T-cell (primary cell): ENCODE measurements around the gene NUDT14. TPM values are rescaled to one million over a fixed set of nuclear protein-coding genes. Genes with fewer than 3 reads are reported as not detected.

Experiments used
- ATAC-seq, 4 experiments: fragments of 200-7000 bp in 3 of 4; fragments of 150-1000 bp in 1 of 4; cut with Tn5 transposase; replicated peaks in 1 of 4; 1 replicate in 3 of 4; 2 replicates in 1 of 4; pipeline ENCODE4 v1.10.0; 2021; ENCODE audit warnings: moderate library complexity in 3 of 4, mild to moderate bottlenecking in 2 of 4, moderate number of reproducible peaks in 1 of 4
- CTCF ChIA-PET, 2 donors: fragments of 300-600 bp; sonication (Branson Sonifier 250); formaldehyde crosslinking; loops; one replicate each; lab custom pipeline; 2022; ENCODE audit warnings: antibody characterized with exemption in 2 of 2; lab: Charles Lee
- POLR2A ChIA-PET, 2 donors: fragments of 300-600 bp; sonication (Branson Sonifier 250); formaldehyde crosslinking; loops; one replicate each; lab custom pipeline; 2022; ENCODE audit warnings: antibody characterized with exemption in 2 of 2; lab: Charles Lee
- DNase-seq, 35 experiments: peaks; one replicate each; pipeline versions ENCODE4 v3.0.0 to v3.0.0-alpha.2; 2013 to 2023
- H3K27ac ChIP-seq: one replicate; pipeline ENCODE4 v1.5.1; 2013; ENCODE audit warnings: low read length
- H3K27me3 ChIP-seq, 2 experiments: replicated peaks in 1 of 2; 1 replicate in 1 of 2; 2 replicates in 1 of 2; pipeline versions ENCODE4 v1.6.1 to v1.7.0; 2013; ENCODE audit warnings: low read length in 1 of 2, mixed read lengths in 1 of 2; ENCODE audit not compliant: control insufficient read depth in 2 of 2, insufficient read depth in 2 of 2; ENCODE audit errors: extremely low read depth in 1 of 2
- H3K36me3 ChIP-seq, 2 donors: 1 replicate in 1 of 2; 2 replicates in 1 of 2; pipeline versions ENCODE4 v1.6.1 to v1.7.0; 2013; ENCODE audit warnings: low read length in 1 of 2; ENCODE audit not compliant: control insufficient read depth in 2 of 2, insufficient read depth in 1 of 2; ENCODE audit errors: extremely low read depth in 1 of 2
- H3K4me1 ChIP-seq, 2 experiments: 1 replicate in 1 of 2; 2 replicates in 1 of 2; pipeline versions ENCODE4 v1.6.1 to v1.7.0; 2013; ENCODE audit warnings: low read length in 2 of 2, mixed read lengths in 1 of 2; ENCODE audit not compliant: insufficient read depth in 2 of 2, control insufficient read depth in 1 of 2; ENCODE audit errors: extremely low read depth in 1 of 2
- H3K4me3 ChIP-seq, 2 donors: 1 replicate in 1 of 2; 2 replicates in 1 of 2; pipeline versions ENCODE4 v1.5.1 to v1.7.0; 2013; ENCODE audit warnings: mild to moderate bottlenecking in 2 of 2, low read length in 1 of 2, moderate library complexity in 1 of 2; ENCODE audit not compliant: control insufficient read depth in 1 of 2; ENCODE audit errors: extremely low read depth in 1 of 2
- H3K9me3 ChIP-seq: 2 replicates; pipeline ENCODE4 v1.7.0; 2013
- H3K27ac Mint-ChIP-seq, 2 donors: one replicate each; pipeline ENCODE4 v1.8.0; 2020 to 2021; ENCODE audit warnings: mild to moderate bottlenecking in 2 of 2, mixed read lengths in 2 of 2
- H3K27me3 Mint-ChIP-seq, 2 donors: one replicate each; pipeline ENCODE4 v1.8.0; 2021 to 2022; ENCODE audit warnings: mixed read lengths in 2 of 2
- H3K36me3 Mint-ChIP-seq: one replicate; pipeline ENCODE4 v1.8.0; 2021; ENCODE audit warnings: mixed read lengths
- H3K4me1 Mint-ChIP-seq, 3 donors: one replicate each; pipeline ENCODE4 v1.8.0; 2020 to 2022; ENCODE audit warnings: mixed read lengths in 3 of 3, mild to moderate bottlenecking in 1 of 3
- H3K4me3 Mint-ChIP-seq, 3 donors: one replicate each; pipeline ENCODE4 v1.8.0; 2020 to 2022; ENCODE audit warnings: mild to moderate bottlenecking in 3 of 3, mixed read lengths in 3 of 3, moderate library complexity in 3 of 3
- H3K9me3 Mint-ChIP-seq, 3 donors: one replicate each; pipeline ENCODE4 v1.8.0; 2020 to 2022; ENCODE audit warnings: mixed read lengths in 3 of 3
- WGBS: methylation state at CpG from one replicate; pipeline ENCODE4 v1.1.5; 2013; ENCODE audit warnings: missing lambda C conversion rate; ENCODE audit not compliant: insufficient coverage; 5-methylcytosine and 5-hydroxymethylcytosine counted together
- total RNA-seq, 35 experiments: library from RNA in 6 of 35; stranded (reverse) in 6 of 35; fragments of 120-200 nt in 1 of 35; gene quantifications; one replicate each; pipeline versions ENCODE4 v1.2.1 to v1.2.4 and lab custom pipeline; 2013 to 2026

Gene NUDT14
- total RNA-seq, 5 donors from 2014 or later (not counting 1 experiment from before 2014, with no cell fraction given), result 10.0 to 25.5 (median 20.2) TPM

DNA sequence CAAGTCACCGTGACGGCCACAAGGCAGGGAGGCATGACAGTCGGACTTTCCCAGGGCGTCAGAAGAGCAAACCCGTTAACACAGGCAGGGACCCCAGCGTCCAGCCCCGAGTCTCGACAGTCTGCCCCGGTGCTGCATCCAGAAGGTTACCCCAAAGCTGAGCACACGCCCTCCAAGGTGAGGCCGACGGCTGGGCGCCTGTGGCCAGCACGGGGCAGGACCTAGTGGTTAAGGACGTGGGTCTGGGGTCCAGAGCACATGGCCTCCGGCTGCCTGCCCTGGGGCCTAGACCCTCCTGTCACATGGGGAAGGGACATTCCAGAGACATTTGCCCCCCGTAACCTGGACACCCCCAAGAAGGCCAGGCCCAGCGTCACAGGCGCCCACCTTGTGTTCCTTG is 37.5 kb upstream of the NUDT14 start:
- 93% methylated on average over 19 of the region's 19 CpGs for WGBS
- H3K27ac ChIP-seq, result no peak overlapping the region
- POLR2A ChIA-PET, result no interaction called here

DNA sequence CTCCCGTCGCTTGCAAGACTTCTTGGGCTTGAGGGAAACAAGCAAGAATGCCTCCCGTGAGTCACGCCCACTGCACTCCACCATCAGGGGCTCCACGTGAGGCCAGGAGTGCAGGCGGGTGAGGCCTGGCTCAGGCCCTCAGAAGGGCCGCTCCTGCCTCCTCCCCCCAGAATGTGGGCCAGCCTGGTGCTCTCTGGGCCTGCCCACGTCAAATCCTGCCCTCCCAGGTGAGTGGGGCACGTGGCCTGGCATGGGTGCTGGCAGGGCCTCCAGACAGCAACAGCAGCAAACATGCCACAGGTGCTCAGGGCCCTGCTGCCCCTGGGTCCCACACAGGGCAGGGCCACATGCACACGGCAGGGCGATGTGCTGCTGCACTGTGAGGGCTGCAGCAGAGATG is 36.7 kb upstream of the NUDT14 start:
- no peak overlapping the region for H3K27ac Mint-ChIP-seq
- H3K9me3 Mint-ChIP-seq, result no peaks in the 10 kb centered on the region
- peaks cover 29 to 68% of the 10 kb centered on the region in 2 donors for H3K36me3 ChIP-seq
- WGBS, result 100% methylated on average over 11 of the region's 11 CpGs
- no peak overlapping the region for H3K4me3 ChIP-seq
- H3K27me3 ChIP-seq, result no peaks in the 10 kb centered on the region
- ChIA-PET POLR2A (no interaction called here), CTCF (no interaction called here)
- H3K27ac ChIP-seq, result no peak overlapping the region
- no peaks in the 10 kb centered on the region for H3K4me1 ChIP-seq
- no peak for DNase-seq
- H3K27me3 Mint-ChIP-seq, result no peaks in the 10 kb centered on the region
- peaks cover 0 to 10% (median 0%) of the 10 kb centered on the region in 3 donors for H3K4me1 Mint-ChIP-seq
- H3K9me3 ChIP-seq, result no peaks in the 10 kb centered on the region
- H3K4me3 Mint-ChIP-seq, result no peak overlapping the region
- peaks cover 33% of the 10 kb centered on the region for H3K36me3 Mint-ChIP-seq
- ATAC-seq, result no peak

More for the DNA sequence above, 37.5 kb upstream of the NUDT14 start:
- peaks cover 35 to 67% of the 10 kb centered on the region in 2 donors for H3K36me3 ChIP-seq
- peaks cover 41% of the 10 kb centered on the region for H3K36me3 Mint-ChIP-seq
- H3K9me3 Mint-ChIP-seq, result no peaks in the 10 kb centered on the region
- DNase-seq (no peak), ATAC-seq (no peak)
- H3K4me3 Mint-ChIP-seq, result no peak overlapping the region
- H3K4me1 ChIP-seq, result no peaks in the 10 kb centered on the region
- H3K27me3 Mint-ChIP-seq, result no peaks in the 10 kb centered on the region
- CTCF ChIA-PET, result no interaction called here
- no peaks in the 10 kb centered on the region for H3K27me3 ChIP-seq
- H3K27ac Mint-ChIP-seq, result no peak overlapping the region
- no peak overlapping the region for H3K4me3 ChIP-seq
- H3K4me1 Mint-ChIP-seq, result peaks cover 0 to 10% (median 0%) of the 10 kb centered on the region in 3 donors
- H3K9me3 ChIP-seq, result no peaks in the 10 kb centered on the region

DNA sequence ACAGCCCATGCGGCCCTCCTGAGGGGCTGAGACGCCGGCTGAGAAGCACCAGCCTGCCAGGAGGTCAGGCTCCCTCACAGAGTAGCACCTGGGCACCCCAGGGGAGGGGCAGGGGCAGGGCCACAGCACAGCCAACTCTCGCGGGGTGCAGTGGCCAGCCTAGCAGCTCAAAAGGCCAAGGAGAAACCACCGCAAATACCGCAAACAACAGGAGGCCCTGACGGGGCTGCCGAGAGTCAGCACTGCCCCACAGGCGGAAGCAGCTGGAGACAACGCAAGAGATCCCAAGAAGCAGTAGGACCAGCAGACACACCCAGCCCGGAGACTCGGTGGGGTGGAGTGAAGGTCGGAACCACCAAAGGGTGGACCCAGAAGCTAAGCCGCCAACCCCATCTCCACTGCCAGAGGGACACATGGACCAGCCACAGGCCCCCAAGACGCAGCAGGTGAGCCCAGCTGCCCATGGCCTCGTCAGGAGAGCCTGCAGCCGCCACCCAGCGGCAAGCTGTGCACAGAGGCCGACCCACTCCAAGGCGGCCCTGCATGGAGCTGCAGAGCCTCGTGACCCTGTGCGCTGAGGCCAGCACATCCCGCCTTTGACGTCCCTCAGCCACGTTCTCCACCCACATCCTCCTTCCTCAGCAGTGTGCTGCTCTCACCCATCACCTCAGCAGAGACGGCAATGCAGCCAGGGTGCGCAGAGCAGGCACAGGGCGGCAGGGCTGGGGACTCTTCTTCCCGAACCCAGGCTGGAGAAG is 35.6 kb upstream of the NUDT14 start:
- H3K27ac ChIP-seq, result no peak overlapping the region
- Mint-ChIP-seq H3K27me3 (no peaks in the 10 kb centered on the region), H3K9me3 (no peaks in the 10 kb centered on the region), H3K27ac (no peak overlapping the region), H3K4me3 (no peak overlapping the region), H3K36me3 (peaks cover 29% of the 10 kb centered on the region), H3K4me1 (peaks cover 0 to 10% (median 0%) of the 10 kb centered on the region in 3 donors)
- ATAC-seq (no peak), DNase-seq (no peak)
- ChIA-PET CTCF (no interaction called here), POLR2A (no interaction called here)
- WGBS, result 92% methylated on average over 29 of the region's 30 CpGs
- H3K36me3 ChIP-seq, result peaks cover 34 to 71% of the 10 kb centered on the region in 2 donors
- H3K9me3 ChIP-seq, result no peaks in the 10 kb centered on the region
- no peaks in the 10 kb centered on the region for H3K4me1 ChIP-seq
- no peak overlapping the region for H3K4me3 ChIP-seq
- no peaks in the 10 kb centered on the region for H3K27me3 ChIP-seq

DNA sequence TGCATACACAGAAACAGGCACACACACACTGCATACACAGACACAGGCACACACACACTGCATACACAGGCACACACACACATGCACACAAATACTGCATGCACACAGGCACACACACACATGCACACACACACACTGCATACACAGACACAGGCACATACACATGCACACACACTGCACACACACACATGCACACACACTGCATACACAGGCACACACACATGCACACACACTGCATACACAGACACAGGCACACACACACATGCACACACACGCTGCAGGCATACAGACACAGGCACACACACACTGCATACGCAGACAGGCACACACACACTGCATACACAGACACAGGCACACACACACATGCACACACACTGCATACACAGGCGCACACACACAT is 34.5 kb upstream of the NUDT14 start:
- DNase-seq (no peak), ATAC-seq (no peak)
- 60% methylated on average over 3 of the region's 3 CpGs for WGBS
- no peaks in the 10 kb centered on the region for H3K9me3 Mint-ChIP-seq
- no peak overlapping the region for H3K27ac Mint-ChIP-seq
- H3K4me3 ChIP-seq, result no peak overlapping the region
- CTCF ChIA-PET, result no interaction called here
- H3K27me3 ChIP-seq, result no peaks in the 10 kb centered on the region
- peaks cover 23% of the 10 kb centered on the region for H3K36me3 Mint-ChIP-seq
- no peaks in the 10 kb centered on the region for H3K9me3 ChIP-seq
- no peaks in the 10 kb centered on the region for H3K27me3 Mint-ChIP-seq
- H3K36me3 ChIP-seq, result peaks cover 39 to 61% of the 10 kb centered on the region in 2 donors
- H3K4me3 Mint-ChIP-seq, result no peak overlapping the region
- no peak overlapping the region for H3K27ac ChIP-seq
- POLR2A ChIA-PET, result no interaction called here
- no peaks in the 10 kb centered on the region for H3K4me1 ChIP-seq
- H3K4me1 Mint-ChIP-seq, result peaks cover 0 to 10% (median 0%) of the 10 kb centered on the region in 3 donors

DNA sequence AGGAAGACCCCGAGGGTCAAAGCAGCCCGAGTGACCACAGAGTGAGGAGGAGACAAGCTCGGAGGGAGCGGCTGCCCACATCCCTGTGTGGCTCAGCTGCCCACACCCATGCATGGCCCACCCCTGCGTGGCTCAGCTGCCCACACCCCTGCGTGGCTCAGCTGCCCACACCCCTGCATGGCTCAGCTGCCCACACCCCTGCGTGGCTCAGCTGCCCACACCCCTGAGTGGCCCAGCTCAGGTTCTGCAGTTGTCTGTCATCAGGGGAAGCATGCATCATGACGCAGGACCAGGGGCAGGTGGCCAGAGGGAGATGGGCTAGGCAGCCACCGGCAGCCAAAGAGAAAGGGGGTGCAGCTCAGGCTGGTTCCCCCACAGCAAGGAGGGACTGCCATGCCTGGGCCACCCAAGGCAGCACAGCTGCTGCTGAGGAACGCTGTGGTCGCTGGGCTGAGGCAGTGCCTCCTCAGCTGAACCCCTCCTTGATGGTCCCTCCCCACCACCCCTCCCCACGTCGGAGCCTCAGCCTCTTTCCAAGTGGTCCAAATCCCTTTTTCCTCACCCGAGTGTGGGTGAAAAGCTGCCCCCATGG is 33.3 kb upstream of the NUDT14 start:
- Histone ChIP-seq H3K4me3 (no peak overlapping the region), H3K9me3 (no peaks in the 10 kb centered on the region), H3K27me3 (no peaks in the 10 kb centered on the region), H3K36me3 (peaks cover 32 to 50% of the 10 kb centered on the region in 2 donors), H3K4me1 (no peaks in the 10 kb centered on the region), H3K27ac (no peak overlapping the region)
- H3K36me3 Mint-ChIP-seq, result peaks cover 21% of the 10 kb centered on the region
- ATAC-seq (no peak), DNase-seq (no peak)
- H3K27ac Mint-ChIP-seq, result no peak overlapping the region
- no peaks in the 10 kb centered on the region for H3K27me3 Mint-ChIP-seq
- H3K4me3 Mint-ChIP-seq, result no peak overlapping the region
- no peaks in the 10 kb centered on the region for H3K9me3 Mint-ChIP-seq
- ChIA-PET POLR2A (no interaction called here), CTCF (interaction anchor here in 1 of 2 donors (0.6 kb wide), 1 partner anchor 1350 kb away, joined by 6 read pairs; no protein-coding TSS in a partner anchor)
- H3K4me1 Mint-ChIP-seq, result peaks cover 0 to 10% (median 0%) of the 10 kb centered on the region in 3 donors
- WGBS, result 94% methylated on average over 12 of the region's 14 CpGs

DNA sequence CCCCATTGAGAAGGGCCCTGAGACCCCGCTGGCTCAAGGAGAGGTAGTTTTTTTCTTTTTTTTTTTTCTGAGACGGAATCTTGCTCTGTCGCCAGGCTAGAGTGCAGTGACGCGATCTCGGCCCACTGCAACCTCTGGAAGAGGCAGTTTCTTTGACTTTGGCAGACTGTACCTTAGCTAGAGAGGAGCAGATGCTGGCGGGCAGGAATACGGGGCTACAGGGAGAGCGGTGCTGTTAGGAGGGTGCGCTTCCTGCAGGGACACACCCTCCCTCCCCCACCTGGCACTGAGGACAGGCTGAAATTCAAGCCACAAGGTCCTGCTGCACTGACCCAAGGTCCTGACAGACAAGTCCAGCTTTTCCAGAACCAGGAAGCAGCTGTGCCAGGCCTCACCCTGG is 32.2 kb upstream of the NUDT14 start:
- Mint-ChIP-seq H3K9me3 (no peaks in the 10 kb centered on the region), H3K4me3 (no peak overlapping the region), H3K4me1 (peaks cover 0 to 10% (median 0%) of the 10 kb centered on the region in 3 donors), H3K27me3 (no peaks in the 10 kb centered on the region), H3K27ac (no peak overlapping the region), H3K36me3 (peaks cover 13% of the 10 kb centered on the region)
- Histone ChIP-seq H3K27me3 (no peaks in the 10 kb centered on the region), H3K27ac (no peak overlapping the region), H3K9me3 (no peaks in the 10 kb centered on the region), H3K36me3 (peaks cover 29 to 40% of the 10 kb centered on the region in 2 donors), H3K4me3 (no peak overlapping the region), H3K4me1 (no peaks in the 10 kb centered on the region)
- ATAC-seq (no peak), DNase-seq (no peak)
- WGBS, result 98% methylated on average over 6 of the region's 10 CpGs
- ChIA-PET POLR2A (no interaction called here), CTCF (no interaction called here)
